NCI-H1930 (cell line): ENCODE data around the gene CCRL2.
"Not testable (repeated sequence)": the region's sequence is repeated elsewhere in the genome, so short reads cannot be mapped to it uniquely, and the experiment has no call there.

ENCODE experiments used
- DNase-seq, 2 experiments: peaks; one replicate each; lab custom pipeline; 2025; lab: John Stamatoyannopoulos, UW

CCRL2 gene

GRCh38 chr3:46380471-46381221 is 26.4 kb upstream of the CCRL2 start:
- no peak for DNase-seq

DNA sequence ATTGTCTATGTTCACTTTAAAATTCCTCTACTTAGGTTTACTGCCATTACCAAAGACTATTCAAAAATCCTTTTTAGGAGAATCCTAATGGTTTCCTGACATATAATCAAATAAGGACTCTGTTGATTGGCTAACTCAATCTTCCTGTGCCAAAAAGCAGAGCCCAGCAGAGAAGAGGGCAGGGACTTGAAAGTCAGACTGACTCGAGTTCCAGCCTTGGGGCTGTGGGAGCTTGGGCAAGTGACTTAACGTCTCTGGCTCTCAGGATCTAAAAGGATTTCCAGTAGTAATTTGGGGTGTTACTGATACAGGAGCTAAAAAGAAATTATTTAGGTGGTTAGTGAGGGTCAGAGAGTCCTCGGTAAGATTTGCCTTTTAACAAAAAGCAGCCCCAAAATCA is 25.4 kb upstream of the CCRL2 start:
- no peak for DNase-seq

DNA sequence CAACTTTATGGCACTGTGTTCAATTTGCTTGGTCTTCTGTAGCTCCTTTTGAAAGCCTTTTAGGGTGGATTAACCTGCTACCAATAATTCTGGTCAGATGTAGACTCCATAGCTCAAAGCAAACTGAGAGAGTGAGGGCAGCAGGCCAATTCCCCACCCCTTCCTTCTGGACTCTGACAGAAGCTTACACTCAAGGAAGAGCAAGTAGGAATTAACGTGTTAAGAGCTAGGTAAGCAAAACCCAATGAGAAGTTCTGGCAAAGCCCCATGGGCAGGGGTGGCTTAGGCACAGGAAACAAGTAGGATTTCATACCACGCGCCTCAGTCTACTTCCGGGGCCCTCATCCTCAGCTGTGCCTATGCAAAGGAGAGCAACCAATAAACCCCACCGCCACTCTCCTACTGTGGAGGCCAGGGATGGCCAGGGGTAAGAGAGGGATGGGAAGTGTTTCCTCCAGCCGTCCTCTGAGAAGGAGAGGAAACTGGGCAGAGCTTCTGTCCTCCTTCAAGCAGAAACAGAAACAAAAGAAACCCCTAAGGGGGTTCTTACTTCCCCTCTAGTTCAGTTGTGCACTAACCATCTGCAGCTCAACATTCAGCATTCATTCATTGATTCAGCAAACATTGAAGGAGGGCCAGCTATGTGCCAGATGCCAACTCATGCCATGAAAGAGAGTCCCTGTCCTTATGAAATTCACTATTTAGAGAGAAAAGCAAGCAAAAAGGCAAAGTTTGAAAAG is 23.7 kb upstream of the CCRL2 start:
- DNase-seq, result no peak

- no peak for DNase-seq
Measured at GRCh38 chr3:46383951-46384330, 23.1 kb upstream of the CCRL2 start.

- no peak for DNase-seq
Measured at GRCh38 chr3:46386205-46386604, 20.9 kb upstream of the CCRL2 start.

DNA sequence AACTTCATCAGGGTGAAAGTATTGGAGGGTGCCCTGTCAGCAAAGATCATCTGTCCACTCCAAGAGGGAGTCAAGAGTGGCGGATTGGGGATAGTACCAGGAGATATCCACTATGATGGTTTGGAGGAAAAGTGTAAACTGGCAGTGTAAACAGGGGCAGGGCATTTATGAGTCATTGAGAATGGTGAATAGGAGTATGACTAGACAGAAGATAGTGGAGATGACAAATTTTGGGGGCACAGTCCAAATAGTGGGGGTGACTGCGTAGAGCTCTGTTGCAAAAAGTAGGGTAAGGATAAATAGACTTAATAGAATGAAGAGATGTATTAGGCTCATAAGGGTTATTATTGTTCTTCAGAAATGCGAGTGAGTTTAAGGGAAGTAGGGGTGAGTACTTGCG is 18.2 kb upstream of the CCRL2 start:
- DNase-seq, result not testable (repeated sequence)

GRCh38 chr3:46389306-46389705 is 17.8 kb upstream of the CCRL2 start:
- no peak for DNase-seq

DNA sequence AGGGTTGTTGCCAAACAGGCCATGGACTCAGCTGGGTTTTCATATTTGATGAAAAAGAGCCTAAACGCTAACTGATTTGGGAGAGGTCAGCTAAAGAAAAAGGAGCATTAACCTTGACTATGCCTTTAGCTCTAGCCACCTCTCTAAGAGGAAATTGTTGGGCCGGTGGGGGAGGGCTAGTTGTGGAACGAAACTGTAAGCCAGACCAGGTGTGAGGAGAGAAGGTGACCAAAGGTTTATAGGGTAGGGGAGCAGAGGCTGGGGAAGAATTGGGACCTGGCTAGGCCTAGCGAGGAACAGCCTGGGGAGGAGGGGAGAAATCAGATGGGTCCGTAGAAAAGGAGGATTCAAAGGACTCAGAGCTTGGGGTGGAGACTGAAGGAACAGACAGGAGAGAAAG is 15.5 kb upstream of the CCRL2 start:
- DNase-seq, result not testable (repeated sequence)

- DNase-seq, result no peak
Measured at GRCh38 chr3:46393011-46393410, 14.0 kb upstream of the CCRL2 start.

GRCh38 chr3:46393554-46394434 is 13.3 kb upstream of the CCRL2 start:
- no peak for DNase-seq

- DNase-seq, result no peak
Measured at GRCh38 chr3:46395210-46395661, 11.8 kb upstream of the CCRL2 start.

- no peak for DNase-seq
Measured at GRCh38 chr3:46395766-46396530, 11.1 kb upstream of the CCRL2 start.

DNA sequence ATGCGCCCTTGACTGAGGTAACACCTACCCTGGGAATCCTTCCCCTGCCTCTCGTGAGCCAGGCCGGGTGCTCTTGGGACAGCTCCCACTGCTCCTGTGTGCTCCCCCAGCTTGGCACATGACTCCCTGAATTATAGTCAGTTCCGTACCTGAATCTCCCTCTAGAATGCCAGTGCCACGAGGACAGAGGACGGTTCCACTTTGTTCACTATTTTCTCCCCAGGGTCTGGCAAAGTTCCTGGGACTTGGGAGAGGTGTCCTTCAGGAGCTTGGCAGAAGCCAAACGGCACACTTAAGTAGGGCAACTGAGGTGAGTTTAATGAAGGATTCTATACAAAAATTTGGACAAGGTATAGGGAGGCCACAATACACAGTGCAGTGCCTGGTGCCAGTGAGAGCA is 9.9 kb upstream of the CCRL2 start:
- DNase-seq, result no peak

DNA sequence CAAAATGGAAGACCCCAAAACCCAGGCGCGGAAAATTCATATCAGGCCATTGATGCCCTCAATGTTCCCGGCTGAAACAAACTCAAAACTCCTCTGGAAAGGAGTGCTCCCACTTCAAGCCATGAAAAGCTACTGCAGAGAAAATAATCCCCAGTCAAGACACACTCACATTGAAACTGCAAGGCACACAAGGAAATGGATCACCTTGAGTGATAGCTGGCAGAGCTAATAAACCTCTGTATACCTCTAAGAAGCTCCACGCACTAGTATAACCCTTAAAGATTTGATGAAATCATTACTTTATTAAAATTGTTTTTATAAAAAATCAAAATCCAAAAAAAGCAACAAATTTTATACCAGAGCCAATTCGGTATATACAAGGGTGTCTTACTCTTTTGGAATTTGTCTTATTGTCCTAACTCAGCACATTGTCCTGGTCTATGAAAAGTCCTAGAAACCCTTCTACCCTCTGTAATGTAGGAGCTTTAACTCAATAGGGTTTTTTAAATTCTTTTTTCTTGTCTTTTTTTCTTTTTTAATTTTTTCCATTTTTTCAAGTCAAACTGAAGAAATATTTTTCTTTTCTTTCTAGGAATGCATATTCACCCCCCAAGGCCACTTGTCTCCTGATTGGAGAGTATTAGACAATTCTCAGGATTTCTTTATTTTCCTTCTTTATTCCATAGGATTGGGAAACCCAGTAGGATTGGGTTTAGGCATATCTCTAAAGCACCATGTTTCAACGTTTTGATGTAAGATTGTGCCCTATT is 8.7 kb upstream of the CCRL2 start:
- no peak for DNase-seq

- no peak for DNase-seq
Measured at GRCh38 chr3:46399098-46399497, 8.0 kb upstream of the CCRL2 start.

- no peak for DNase-seq
Measured at GRCh38 chr3:46399557-46399956, 7.5 kb upstream of the CCRL2 start.

GRCh38 chr3:46400000-46400734 is 6.9 kb upstream of the CCRL2 start:
- DNase-seq, result no peak

DNA sequence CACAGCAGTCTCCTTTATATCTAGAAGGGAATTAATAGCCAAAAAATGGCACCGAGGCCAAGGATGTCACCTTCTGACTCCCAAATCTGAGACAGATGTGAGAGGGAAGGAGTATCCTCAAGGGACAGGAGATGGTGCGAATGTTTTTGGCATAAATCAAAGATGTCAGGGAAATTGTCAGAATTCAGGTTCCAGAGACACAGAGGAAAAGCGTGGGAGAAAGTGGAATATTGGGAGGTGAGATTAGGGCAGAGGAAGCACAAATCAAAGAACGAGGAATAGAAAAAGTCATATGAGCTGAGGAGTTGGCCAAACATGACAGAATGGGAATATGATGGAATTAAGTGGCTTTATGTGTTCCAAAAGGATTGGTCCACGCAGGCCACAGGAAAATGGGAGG is 6.2 kb upstream of the CCRL2 start:
- no peak for DNase-seq

DNA sequence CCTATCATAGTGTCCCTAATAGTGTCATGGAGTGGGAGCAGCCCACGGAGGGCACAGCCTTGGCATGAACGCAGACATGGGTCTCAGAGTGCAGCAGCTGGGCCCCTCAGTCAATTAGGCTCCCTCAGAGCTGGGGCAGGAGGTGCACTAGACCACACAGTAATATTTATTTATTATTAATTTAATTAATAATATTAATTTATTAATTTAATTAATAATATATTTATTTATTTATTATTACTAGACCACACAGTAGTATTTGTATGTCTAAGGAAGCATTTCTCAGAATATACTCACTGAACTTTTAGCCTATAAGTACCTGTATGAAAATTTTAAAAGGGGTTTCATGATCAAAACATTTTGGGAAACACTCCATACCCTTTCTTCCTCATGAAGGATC is 5.5 kb upstream of the CCRL2 start:
- DNase-seq, result no peak

DNA sequence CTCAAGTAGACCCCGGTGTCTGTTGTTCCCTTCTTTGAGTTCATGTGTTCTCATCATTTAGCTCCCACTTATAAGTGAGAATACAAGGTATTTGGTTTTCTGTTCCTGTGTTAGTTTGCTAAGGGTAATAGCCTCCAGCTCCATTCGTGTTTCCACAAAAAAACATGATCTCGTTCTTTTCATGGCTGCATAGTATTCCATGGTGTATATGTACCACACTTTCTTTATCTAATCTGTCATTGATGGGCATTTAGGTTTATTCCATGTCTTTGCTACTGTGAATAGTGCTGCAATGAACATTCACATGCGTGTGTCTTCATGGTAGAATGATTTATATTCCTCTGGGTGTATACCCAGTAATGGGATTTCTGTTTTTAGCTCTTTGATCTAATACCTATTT is 4.2 kb upstream of the CCRL2 start:
- DNase-seq, result not testable (repeated sequence)
